HL-60 (cell line): ENCODE measurements around the gene PROM1.

ENCODE experiments used
- DNase-seq, 2 experiments: peaks; one replicate each; pipeline ENCODE4 v3.0.0-alpha.2; 2010 to 2020; ENCODE audit warnings: low read depth in 1 of 2, low spot score in 1 of 2
- H3K27ac ChIP-seq: fragments of 250-450 bp; sonication (Bioruptor Pico); replicated peaks from 2 replicates; pipeline ENCODE4 v1.5.1; 2020; ENCODE audit warnings: mild to moderate bottlenecking, moderate library complexity
- H3K27me3 ChIP-seq: fragments of 250-450 bp; sonication (Bioruptor Pico); 2 replicates; pipeline ENCODE4 v1.5.1; 2021; ENCODE audit warnings: mild to moderate bottlenecking, moderate library complexity; ENCODE audit not compliant: insufficient read depth, poor library complexity, severe bottlenecking
- H3K4me3 ChIP-seq: replicated peaks from 2 replicates; pipeline ENCODE4 v1.5.1; 2011; ENCODE audit warnings: mild to moderate bottlenecking, control low read depth, low read length; ENCODE audit not compliant: insufficient read depth
- GABPA ChIP-seq: IDR thresholded peaks from 2 replicates; pipeline ENCODE4 v1.6.1; 2012; ENCODE audit warnings: low read depth
- POLR2AphosphoS5 ChIP-seq: IDR thresholded peaks from 2 replicates; pipeline ENCODE4 v1.6.1; 2012; ENCODE audit warnings: low read depth
- REST ChIP-seq: IDR thresholded peaks from 2 replicates; pipeline ENCODE4 v1.6.1; 2012; ENCODE audit warnings: low read depth; ENCODE audit not compliant: insufficient replicate concordance
- SPI1 ChIP-seq: IDR thresholded peaks from 2 replicates; pipeline ENCODE4 v1.6.1; 2012; ENCODE audit warnings: low read depth, mild to moderate bottlenecking, borderline replicate concordance
- TF ChIP-seq, protein P1 (sequence below): IDR thresholded peaks from one replicate; pipeline ENCODE4 v1.5.1; 2011; ENCODE audit warnings: low read length, control low read depth, inconsistent platforms; ENCODE audit not compliant: insufficient read depth

The PROM1 gene

DNA sequence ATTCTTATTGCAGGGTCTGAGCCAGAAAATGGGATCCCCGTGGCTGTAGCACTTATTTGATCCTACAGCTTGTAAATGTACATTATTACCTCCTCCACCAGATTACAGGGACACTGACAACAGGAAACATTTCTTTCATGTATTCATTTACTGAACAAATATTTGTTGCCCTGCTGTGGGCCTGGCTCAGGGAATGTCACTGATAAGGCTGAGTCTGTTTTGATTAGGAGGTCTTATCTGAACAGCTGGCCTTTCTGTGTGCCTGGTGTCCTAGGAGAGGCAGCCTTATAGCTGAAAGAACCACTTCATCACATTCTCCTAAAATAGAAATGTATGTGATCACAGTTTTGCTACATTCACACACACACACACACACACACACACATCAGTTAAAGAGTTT is 45.5 kb upstream of the PROM1 start:
- Histone ChIP-seq H3K27me3 (no peaks in the 10 kb centered on the region), H3K27ac (no peak overlapping the region), H3K4me3 (no peak overlapping the region)
- no peak for DNase-seq
- TF ChIP-seq SPI1 (no peak), REST (no peak), POLR2AphosphoS5 (no peak), GABPA (no peak)
- TF ChIP-seq, protein P1, sequence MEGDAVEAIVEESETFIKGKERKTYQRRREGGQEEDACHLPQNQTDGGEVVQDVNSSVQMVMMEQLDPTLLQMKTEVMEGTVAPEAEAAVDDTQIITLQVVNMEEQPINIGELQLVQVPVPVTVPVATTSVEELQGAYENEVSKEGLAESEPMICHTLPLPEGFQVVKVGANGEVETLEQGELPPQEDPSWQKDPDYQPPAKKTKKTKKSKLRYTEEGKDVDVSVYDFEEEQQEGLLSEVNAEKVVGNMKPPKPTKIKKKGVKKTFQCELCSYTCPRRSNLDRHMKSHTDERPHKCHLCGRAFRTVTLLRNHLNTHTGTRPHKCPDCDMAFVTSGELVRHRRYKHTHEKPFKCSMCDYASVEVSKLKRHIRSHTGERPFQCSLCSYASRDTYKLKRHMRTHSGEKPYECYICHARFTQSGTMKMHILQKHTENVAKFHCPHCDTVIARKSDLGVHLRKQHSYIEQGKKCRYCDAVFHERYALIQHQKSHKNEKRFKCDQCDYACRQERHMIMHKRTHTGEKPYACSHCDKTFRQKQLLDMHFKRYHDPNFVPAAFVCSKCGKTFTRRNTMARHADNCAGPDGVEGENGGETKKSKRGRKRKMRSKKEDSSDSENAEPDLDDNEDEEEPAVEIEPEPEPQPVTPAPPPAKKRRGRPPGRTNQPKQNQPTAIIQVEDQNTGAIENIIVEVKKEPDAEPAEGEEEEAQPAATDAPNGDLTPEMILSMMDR: no peak

GRCh38 chr4:16126714-16127113 is 42.9 kb upstream of the PROM1 start:
- TF ChIP-seq GABPA (no peak), SPI1 (no peak), POLR2AphosphoS5 (no peak), REST (no peak)
- TF ChIP-seq, protein P1: no peak
- Histone ChIP-seq H3K27me3 (no peaks in the 10 kb centered on the region), H3K4me3 (no peak overlapping the region), H3K27ac (no peak overlapping the region)
- no peak for DNase-seq

GRCh38 chr4:16125571-16126445 is 42.0 kb upstream of the PROM1 start:
- Histone ChIP-seq H3K27me3 (no peaks in the 10 kb centered on the region), H3K27ac (no peak overlapping the region), H3K4me3 (no peak overlapping the region)
- peak in 1 of 2 experiments; percentile 5 for DNase-seq
- TF ChIP-seq, protein P1: no peak
- TF ChIP-seq POLR2AphosphoS5 (no peak), GABPA (no peak), SPI1 (no peak), REST (no peak)
